ENCODE measurements around the gene GBF1.
"Not testable (repeated sequence)": the region's sequence is repeated elsewhere in the genome, so short reads cannot be mapped to it uniquely, and the experiment has no call there.

The GBF1 gene

GRCh38 chr10:102245082-102245931 lies at the start of gene GBF1:
GBF1 (plus strand) TSS chr10:102245532; CDS start chr10:102258939, 13,407 bp downstream.
- peak; percentile 96 for DNase-seq

GRCh38 chr10:102196893-102197292 lies 48.4 kb upstream of the GBF1 start:
- no peak for DNase-seq

- no peak for DNase-seq
Observed at GRCh38 chr10:102198027-102198426, 47.3 kb upstream of the GBF1 start.

GRCh38 chr10:102200751-102201640 lies 44.3 kb upstream of the GBF1 start:
- DNase-seq: no peak

GRCh38 chr10:102202386-102202785 lies 42.9 kb upstream of the GBF1 start:
- DNase-seq: no peak

- DNase-seq: no peak
Observed at GRCh38 chr10:102208311-102209035, 36.9 kb upstream of the GBF1 start.

GRCh38 chr10:102211615-102212299 lies 33.6 kb upstream of the GBF1 start:
- DNase-seq: no peak

- not testable (repeated sequence) for DNase-seq
Observed at GRCh38 chr10:102213599-102213998, 31.7 kb upstream of the GBF1 start.

GRCh38 chr10:102219370-102219769 lies 26.0 kb upstream of the GBF1 start:
- no peak for DNase-seq

- DNase-seq: no peak
Observed at GRCh38 chr10:102220612-102221011, 24.7 kb upstream of the GBF1 start.

- no peak for DNase-seq
Observed at GRCh38 chr10:102222797-102223196, 22.5 kb upstream of the GBF1 start.

GRCh38 chr10:102225646-102226541 lies 19.4 kb upstream of the GBF1 start, which contains the start of gene ELOVL3:
ELOVL3 (plus strand) TSS chr10:102226299; CDS start chr10:102226549, 250 bp downstream.
- peak; percentile 88 for DNase-seq

GRCh38 chr10:102226542-102226870 lies 18.8 kb upstream of the GBF1 start:
- no peak for DNase-seq

GRCh38 chr10:102227050-102227449 lies 18.3 kb upstream of the GBF1 start:
- peak; percentile 37 for DNase-seq

- peak; percentile 82 for DNase-seq
Observed at GRCh38 chr10:102229810-102230263, 15.5 kb upstream of the GBF1 start.

GRCh38 chr10:102230264-102230860 lies 15.0 kb upstream of the GBF1 start:
- no peak for DNase-seq

GRCh38 chr10:102230861-102231356 lies 14.4 kb upstream of the GBF1 start:
- peak; percentile 35 for DNase-seq

GRCh38 chr10:102231357-102232318 lies 13.7 kb upstream of the GBF1 start:
- DNase-seq: peak; percentile 68

GRCh38 chr10:102233997-102234396 lies 11.3 kb upstream of the GBF1 start:
- DNase-seq: no peak
